ENCODE results near the gene ZNF790. TPM values are rescaled to one million over a fixed set of nuclear protein-coding genes. Genes with fewer than 3 reads are reported as not detected.
"Not testable (repeated sequence)": the region's sequence is repeated elsewhere in the genome, so short reads cannot be mapped to it uniquely, and the experiment has no call there.

ZNF790 gene
- 14.2 TPM for polyA plus RNA-seq (ENCODE audit: insufficient read length)
- long read RNA-seq, donor 1: 0 reads
- long read RNA-seq, donor 2, partial matches to known transcripts: 5 of 7 reads
- long read RNA-seq, donor 2, other reads (novel, unspliced or antisense): 0 of 7 reads
- long read RNA-seq, donor 3, partial matches to known transcripts: 0 of 3 reads
- long read RNA-seq, donor 3, other reads (novel, unspliced or antisense): 0 of 3 reads
- long read RNA-seq, donor 4: 0 reads
- long read RNA-seq, donor 5, partial matches to known transcripts: 0 of 13 reads
- long read RNA-seq, donor 5, other reads (novel, unspliced or antisense): 12 of 13 reads
- long read RNA-seq, donor 6, partial matches to known transcripts: 0 of 3 reads
- long read RNA-seq, donor 6, other reads (novel, unspliced or antisense): 0 of 3 reads
- long read RNA-seq, donor 7, partial matches to known transcripts: 0 of 11 reads
- long read RNA-seq, donor 7, other reads (novel, unspliced or antisense): 11 of 11 reads
- long read RNA-seq, donor 8: 0 reads

DNA sequence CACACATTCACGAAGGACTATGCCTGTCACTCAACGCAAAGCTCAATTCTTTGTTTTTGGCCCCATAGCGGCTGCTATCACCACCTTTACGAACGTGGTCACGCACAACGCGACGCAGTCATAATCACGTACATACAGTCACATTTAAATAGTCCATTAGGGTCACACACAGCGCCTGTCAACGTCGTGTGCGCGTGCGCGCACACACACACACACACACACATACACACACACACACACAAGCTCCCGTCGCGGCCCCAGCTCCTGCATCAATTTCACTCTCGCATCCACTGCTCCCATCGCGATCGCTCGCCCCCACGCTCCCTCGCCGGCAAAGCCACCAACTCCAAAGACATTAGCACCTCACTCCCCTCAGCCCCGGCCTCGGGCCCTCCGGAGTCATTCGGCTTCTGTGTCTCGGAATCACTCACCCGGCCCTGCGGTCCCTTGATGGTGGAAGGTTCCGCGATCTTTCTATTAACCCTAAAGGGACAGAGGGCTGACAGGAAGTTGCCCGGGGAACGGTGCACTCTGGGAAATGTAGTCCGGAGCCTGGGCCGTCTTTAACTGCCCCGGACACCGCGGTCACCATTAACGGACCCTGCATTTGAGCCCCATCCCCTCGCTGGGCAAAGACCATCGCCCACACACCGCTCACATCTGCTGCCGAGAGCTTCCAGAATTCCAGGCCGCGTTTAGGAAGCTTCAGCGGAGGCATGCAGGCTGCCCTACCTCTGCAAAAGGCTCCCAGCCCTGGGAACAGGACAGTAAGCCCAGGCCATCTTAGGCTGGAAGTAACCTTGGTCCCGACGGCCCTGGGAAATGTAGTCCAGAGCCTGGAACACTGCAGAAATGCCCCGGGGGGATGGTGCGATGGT lies at the start of gene ZNF790:
Gene ZNF790 (minus strand): TSS at position 482 of the 878 bp plus-strand sequence. CDS start 12,768 bp downstream, outside the sequence.
- peak; percentile 95 for DNase-seq

DNA sequence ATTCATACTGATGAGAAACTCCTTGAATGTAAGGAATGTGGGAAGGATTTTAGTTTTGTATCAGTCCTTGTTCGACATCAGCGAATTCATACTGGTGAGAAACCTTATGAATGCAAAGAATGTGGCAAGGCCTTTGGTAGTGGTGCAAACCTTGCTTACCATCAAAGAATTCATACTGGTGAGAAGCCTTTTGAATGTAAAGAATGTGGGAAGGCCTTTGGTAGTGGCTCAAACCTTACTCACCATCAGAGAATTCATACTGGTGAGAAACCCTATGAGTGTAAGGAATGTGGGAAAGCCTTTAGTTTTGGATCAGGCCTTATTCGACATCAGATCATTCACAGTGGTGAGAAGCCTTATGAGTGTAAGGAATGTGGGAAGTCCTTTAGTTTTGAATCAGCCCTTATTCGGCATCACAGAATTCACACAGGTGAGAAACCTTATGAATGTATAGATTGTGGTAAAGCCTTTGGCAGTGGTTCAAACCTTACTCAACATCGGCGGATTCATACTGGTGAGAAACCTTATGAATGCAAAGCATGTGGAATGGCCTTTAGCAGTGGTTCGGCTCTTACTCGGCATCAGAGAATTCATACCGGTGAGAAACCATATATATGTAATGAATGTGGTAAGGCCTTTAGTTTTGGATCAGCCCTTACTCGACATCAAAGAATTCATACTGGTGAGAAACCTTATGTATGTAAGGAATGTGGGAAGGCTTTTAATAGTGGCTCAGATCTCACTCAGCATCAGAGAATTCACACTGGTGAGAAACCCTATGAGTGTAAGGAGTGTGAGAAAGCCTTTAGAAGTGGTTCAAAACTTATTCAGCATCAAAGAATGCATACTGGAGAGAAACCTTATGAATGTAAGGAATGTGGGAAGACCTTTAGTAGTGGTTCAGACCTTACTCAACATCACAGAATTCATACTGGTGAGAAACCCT lies 39.1 kb upstream of the ZNF790 start:
- no peak for DNase-seq

DNA sequence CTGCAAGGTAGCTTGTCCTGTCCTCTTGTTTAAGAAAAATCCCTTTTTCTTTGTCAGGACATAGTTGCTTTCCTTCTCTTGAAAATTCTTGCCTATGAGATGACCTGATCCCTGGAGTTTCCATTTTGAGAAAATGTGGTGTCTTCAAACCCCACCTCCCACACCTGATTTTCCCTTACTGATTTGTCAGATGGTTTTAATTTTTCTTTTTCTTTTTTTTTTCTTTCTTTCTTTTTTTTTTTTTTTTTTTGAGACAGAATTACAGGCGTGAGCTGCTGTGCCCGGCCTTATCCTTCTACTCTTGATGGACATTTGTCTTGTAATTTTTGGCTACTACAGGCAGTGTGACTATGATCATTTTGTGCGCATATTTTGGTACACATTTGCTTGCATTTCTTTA lies 13.7 kb upstream of the ZNF790 start:
- DNase-seq: no peak

DNA sequence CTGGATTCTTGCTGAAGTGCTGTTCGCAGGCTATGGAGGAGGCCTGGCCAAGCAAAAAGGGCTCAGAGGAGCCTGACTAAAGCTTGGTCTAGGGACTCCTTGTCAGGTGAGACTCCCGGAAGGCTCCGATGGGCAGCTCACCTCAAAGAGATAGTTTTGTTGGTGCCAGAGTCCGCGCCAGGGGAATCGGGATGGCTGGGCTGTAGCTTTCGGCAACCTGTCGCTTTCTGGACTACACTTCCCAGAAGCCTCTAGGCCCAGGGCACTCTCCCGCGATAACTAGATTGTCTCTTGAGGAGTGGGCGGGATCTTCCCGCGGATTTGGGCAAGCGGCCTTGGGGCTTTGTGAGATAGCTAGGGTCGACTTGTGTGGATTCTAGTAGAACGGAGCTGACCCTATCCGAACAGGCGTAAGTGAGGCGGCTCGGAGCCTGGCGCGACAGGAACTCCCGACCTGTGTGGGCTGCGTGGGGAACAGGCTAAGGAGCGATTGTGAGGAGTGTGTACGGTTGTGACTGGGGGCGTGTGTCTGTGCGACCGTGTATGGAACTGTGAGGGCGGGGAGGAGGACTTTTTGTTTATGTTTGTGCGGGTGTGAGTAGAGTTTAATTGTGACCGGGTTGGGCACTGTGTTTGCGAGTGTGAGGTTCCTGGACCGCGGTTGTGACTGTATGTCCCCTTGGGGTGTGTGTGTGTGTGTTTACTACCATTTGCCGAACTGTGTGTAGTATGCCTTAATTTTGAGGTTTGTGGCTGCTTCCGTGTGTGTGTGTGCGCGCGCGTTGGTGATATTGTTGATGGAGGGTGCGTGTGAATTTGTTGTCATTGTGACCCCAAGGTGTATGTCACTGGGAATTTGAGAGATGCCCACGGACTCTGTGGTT lies 12.6 kb upstream of the ZNF790 start, which contains the start of gene ZNF345:
Gene ZNF345 (plus strand): TSS at position 318 of the 884 bp plus-strand sequence. CDS start 25,955 bp downstream, outside the sequence.
- DNase-seq: peak; percentile 97

DNA sequence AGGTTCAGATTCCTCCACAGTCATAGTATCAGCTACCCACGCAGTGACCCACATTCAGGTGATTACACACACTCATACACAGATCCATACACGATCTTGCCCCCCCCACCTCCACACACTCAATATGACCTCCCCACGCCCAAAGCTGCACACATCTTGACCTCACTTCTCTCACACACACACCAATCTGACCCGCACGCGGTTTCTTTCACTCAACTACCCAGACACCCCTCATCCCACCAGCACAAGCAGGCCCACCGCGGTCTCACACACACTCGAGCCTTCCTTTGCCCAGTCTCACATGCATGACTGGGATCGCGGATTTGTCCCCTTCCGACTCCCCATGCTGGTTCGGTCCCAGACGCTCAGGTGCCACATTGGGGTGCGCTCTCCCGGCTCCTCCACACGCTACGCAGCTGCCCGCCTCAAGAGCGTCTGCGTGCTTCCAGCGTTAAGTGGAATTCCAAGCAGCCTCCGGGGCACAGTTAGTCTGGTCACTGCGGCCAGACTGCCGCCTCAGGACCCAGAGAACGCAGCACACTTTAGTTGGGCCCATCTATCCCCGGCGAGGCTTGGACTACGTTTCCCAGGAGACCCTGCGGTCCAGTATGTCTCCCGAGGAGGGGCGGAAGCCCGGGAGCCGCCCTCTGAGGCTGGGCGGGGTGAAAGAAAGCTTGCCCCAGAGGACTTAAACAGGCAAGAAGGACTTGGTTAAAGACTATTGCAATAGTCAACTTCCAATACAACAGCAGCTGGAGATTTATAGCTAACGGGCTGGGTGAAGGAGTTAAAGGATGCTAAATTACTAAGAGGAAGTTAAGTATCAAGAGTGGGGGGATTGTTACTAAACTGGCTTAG lies 11.7 kb upstream of the ZNF790 start:
- peak; percentile 91 for DNase-seq

DNA sequence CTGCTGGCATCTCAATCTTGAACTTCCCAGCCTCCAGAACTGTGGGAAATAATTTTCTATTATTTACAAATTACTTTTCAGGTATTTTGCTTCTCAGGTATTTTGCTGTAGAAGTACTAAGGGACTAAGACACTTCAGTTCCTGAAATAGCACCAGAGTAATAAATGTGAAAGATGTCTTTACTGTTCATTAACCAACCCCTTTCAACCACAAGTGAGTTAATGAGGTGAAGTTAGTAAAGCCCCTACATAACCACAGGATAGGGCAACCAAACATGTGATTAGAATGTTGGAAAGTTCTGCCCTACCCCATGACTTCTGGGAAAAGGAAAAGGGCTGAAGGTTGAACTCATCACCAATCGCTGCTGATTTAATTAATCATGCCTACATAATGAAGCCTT lies 9.8 kb upstream of the ZNF790 start:
- DNase-seq: no peak

DNA sequence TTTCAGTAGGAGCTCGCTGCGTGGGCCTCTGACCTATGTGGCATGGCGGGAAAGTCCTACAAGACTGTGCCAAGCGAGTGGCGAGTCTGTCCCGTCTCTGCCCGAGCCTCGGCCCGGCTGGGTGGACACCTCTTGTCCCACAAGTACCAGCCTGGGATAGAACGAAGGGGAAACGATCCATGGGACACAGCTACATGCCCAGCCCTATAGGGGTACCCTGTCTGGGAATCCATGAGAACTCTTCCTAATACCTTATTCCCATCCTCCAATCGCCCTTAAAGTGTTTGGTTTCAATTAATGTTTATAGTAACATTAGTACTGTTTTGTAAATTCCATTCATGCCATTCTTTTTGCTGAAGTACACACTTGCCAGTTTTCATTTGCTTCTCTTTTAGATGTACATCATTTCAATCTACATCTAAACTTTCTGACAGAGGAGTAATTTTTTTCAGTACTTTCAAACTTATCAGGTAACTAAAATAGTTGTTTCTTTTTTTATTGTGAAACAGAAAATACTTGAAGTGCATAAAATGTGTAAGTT lies 667 bp upstream of the ZNF790 start:
- peak; percentile 30 for DNase-seq

DNA sequence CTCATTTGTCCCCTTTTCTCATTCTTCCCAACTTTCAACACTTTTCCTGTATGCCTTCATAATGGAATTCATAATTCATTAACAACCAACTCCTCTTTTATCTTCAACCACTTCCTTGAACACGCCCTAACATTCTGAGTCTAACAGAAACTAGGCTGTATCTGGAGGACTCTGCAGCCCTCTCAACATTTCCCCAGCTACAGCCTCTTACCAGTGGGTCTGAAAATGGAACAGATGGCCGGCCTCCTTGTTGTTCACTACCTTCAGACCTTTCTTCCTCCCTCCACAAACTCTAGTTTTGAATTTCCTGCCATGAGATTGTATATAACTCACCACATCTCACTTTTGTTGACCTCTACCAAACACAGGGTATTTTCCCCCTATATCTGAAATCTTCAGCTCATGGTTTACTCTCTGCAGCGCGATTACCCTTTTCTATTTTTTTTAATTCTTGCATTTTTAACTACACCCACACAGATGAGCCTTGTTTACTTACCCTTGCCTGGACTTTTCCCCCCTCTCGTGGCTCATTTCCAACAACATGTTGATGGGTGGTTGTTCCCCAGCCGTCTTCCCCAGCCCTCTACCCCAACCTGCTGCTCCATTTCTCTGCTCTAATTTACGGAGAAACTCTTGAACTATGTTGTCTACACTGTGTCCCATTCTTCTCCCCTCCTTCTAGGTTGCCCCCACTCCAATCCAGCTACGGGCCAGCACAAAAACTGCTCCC lies 846 bp downstream of the ZNF790 start:
- DNase-seq: peak; percentile 26

DNA sequence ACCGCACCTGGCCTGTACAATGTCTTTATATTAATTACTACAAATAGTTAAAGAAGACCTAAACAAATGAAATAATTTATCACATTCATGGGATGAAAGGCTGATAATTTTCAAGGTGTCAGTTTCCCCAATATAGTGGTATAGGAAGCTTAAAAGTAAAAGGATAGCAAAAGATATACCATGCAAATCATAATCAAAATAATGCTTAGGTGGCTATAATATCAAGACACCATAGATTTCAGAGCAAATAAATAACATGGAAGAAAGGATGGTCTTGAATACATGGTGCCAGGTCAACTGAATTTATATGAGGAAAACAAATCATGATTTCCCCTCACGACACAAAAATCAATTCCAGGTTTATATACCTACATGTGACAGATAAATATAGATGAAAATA lies 4.8 kb downstream of the ZNF790 start:
- DNase-seq: no peak

DNA sequence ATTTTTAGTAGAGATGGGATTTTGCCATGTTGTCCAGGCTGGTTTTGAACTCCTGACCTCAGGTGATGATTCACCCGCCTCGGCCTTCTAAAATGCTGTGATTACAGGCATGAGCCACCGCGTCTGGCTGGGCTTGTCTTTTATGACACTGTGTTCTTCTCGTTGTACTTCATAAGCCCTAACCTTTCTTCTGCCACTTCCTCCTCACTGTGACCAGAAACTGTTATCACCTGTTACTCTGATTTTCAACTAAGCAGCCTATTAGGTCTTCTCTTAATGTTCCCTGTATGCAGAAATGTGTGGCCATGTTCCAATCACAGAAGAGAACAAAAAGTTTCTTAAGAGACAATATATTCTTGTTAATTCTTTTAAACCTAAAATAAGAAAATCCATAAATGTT lies 16.4 kb downstream of the ZNF790 start:
- no peak for DNase-seq

DNA sequence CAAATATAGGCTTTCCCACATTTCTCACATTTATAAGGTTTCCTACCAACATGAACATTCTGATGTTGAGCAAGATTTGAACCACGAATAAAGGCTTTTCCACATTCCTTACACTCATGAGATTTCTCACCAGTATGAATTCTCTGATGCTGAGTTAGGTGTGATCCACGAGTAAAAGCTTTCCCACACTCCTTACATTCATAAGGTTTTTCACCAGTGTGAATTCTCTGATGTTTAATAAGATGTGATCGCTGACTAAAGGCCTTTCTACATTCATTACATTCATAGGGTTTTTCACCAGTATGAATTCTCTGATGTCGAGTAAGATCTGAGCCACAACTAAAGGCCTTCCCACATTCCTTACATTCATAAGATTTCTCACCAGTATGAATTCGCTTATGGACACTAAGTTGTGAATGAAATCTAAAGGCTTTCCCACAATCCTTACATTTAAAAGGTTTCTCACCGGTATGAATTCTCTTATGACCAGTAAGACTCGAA lies 19.0 kb downstream of the ZNF790 start:
- DNase-seq: no peak

DNA sequence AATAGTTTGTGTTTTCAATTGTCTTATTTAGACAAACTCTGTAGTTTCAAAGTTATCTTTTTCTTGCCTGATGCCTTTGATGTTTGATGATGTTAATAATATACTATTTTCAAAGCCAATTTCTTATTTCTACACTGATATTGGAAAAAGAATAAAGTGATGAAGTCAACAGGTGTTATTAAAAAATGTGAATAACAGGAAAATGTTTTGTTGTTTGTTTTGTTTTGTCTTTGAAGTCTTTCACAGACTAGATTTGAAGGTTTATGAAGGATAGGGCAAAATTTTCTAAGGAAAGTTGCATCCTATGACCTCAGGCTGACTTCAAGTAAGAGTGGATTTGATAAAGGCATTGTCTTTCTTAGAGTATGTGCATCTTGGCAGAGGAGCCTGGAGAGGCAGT lies 31.2 kb downstream of the ZNF790 start:
- DNase-seq: no peak

DNA sequence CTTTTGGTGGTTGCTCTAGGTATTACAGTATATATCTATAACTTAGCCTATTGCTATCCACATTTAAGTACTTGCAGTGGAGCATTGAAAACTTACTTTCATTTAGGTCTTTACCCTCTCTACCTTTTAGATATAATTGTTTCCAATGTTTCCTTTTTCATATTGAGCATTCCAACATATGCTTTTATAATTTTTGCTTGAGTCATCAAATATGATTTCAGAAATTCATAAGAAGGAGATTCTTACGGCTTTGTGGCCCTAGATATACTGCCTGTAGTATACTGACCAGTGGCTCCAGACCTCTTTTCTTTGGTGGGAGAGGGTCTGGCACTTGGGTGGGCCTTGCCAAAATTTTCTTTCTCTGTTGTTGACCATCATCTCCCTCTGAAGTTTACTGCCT lies 32.8 kb downstream of the ZNF790 start:
- DNase-seq: no peak

DNA sequence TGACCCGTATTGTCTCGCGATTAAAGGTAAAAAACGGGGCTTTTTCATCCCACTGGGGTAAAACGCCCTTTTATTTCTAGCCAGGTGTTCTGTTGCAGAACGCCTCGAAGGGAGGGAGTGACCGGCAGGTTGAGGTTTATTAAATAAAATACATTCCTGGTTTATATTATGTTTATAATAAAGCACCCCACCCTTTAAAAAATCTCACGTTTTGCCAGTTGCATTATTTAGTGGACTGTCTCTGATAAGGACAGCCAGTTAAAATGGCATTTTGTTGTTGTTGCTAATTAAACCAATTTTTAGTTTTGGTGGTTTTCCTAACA lies 40.4 kb downstream of the ZNF790 start:
- no peak for DNase-seq

DNA sequence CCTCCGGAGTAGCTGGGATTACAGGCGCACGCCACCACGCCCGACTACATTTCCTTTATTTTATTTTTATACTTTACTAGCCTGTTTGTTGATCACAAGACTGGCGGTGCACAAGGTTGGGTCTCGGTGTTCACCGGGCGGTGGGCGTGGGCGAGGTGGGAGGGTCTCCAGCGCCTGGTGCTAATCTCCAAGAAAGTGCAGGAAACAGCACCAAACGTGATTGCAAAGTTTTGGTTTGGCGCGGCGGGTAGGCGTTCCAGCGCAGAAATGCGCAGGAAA lies 41.5 kb downstream of the ZNF790 start:
- DNase-seq: no peak

DNA sequence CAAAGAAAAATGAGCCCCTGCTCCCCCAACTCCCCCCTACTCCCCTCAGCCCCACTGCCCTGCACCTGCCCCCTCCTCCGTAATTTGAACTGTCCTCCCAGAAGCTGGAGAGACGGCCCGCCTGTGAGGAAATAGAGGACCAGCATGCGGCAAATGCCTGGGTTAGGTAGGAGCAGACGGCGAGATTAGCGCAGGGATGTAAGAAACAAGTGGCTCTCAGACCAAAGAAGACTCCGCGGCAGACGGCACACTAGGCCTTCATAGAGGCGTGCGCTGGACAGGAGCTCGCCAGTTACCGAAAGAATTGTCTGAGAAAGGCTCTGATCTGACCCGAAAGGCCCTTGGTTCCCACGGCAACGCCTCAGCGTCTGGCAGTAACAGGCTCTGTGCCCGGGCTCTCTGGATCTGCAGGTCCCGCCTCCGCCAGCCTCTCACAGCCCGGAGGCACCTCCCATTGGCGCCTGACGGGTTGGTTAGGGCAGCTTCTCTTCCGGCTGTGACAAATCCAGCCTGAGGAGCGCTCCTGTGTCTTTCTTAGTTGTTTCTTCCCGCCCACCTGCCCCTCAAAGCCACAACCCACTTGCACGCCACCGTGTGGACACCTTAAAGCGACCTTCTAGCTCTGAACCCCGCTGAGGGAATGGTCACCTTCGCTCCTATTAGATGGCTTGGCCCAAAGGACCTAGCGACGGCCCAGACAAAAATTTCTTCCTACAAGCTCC lies 46.6 kb downstream of the ZNF790 start:
- DNase-seq: not testable (repeated sequence)

DNA sequence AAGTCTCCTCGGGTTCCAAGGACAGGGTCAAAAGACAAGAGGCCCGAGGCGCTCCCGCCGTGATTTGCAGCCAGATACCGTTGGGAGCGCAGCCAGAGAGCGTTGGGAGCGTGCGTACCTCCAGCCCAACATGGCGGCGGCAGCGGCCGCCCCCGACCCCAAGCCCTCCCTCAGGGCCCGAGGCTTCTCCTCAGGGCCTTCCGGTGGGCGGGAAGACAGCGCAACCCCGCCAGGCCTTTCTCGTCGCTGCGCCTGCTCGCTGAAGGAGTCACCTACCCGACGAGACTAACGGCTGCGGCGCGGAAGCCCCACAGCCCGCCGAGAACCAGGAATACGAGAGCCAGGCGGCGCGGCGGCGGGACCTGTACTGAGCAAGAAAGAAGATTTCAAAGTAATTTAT lies 62.4 kb downstream of the ZNF790 start:
- no peak for DNase-seq

DNA sequence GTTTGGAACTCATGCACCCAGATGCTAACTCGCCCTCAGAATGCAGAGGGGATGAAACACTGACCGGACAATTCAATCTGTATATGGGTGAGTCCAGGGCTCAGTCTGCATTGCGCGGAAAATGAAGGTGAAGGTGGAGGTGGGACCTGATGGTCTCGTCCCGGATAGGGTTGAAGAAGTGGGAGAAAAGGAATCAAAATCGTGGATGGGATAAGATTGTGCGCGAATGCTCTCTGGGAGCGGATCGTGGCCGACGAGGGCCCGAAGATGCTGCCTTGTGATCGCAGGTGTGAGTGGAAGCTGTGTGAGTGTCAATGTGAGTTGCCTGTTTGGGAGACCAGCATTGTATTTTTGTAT lies 65.0 kb downstream of the ZNF790 start:
- DNase-seq: no peak

All from left kidney (tissue), 8 donors.